GM18951 (cell line): ENCODE results near the gene ATXN1.
"Not testable (repeated sequence)": the region's sequence is repeated elsewhere in the genome, so short reads cannot be mapped to it uniquely, and the experiment has no call there.

Experiments
- POLR2A ChIP-seq: IDR thresholded peaks from 4 replicates; pipeline ENCODE4 v1.6.1; 2011; ENCODE audit warnings: mild to moderate bottlenecking; ENCODE audit not compliant: insufficient read length, insufficient read depth; ENCODE audit errors: extremely low read depth
- in situ Hi-C: fragments of 300-500 bp; cut with MboI; formaldehyde crosslinking; loops from one replicate; pipeline ENCODE4 v1.12.0; 2022; ENCODE audit warnings: low sequenced_read_pairs, mixed read lengths, inconsistent platforms; ENCODE audit not compliant: unreplicated experiment

ATXN1 gene

GRCh38 chr6:16799279-16800193 is 38.3 kb upstream of the ATXN1 start:
- no peak for TF ChIP-seq POLR2A
- in situ Hi-C loops: no loop called here

GRCh38 chr6:16793828-16794412 is 32.7 kb upstream of the ATXN1 start:
- in situ Hi-C loops: no loop called here
- TF ChIP-seq POLR2A: no peak

DNA sequence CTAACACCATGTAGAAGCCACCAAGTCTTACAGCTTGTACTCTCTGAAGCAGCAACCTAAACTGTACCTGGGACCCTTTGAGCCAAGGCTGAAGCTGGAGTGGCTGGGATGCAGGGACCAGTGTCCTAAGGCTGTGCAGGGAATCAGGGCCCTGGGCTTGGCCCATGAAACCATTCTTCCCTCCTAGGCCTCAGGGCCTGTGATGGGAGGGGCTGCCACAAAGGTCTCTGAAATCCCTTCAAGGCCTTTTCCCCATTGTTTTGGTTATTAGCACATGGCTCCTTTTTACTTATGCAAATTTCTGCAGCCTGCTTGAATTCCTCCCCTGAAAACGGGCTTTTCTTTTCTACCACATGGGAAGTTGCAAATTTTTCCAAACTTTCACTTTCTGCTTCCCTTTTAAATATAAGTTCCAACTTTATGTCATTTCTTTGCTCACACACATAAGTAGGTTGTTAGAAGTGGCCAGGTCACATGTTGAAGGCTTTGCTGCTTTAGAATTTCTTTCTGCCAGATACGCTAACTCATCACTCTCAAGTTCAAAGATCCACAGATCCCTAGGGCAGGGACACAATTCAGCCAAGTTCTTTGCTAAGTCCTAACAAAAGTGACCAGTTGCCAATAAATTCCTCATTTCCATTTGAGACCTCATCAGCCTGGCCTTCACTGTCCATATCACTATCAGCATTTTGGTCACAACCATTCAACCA is 28.2 kb upstream of the ATXN1 start:
- in situ Hi-C loops: no loop called here
- no peak for TF ChIP-seq POLR2A

DNA sequence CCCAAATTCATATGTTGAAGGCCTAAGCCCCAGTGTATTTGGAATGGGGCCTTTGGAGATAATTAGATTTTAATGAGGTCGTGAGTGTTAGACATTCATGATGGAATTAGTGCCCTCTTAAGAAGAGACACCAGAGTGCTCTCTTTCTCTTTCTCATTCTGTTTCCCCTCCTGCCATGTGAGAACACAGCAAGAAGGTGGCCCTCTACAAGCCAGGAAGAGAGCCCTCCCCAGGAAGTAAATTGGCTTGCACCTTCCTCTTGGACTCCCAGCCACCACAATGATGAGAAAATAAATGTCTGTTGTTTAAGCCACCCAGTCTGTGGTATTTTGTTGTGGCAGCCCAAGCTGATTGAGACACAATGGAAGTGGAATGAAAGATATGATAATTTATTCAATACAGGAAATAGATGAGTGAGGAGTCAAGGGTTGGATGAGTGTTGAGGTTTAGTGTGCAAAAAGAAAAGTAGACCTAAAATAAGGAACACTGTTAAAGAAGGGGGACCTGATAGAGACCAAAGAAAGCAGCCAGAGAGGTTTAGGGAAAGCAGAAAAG is 25.9 kb upstream of the ATXN1 start:
- no peak for TF ChIP-seq POLR2A
- in situ Hi-C loops: no loop called here

- TF ChIP-seq POLR2A: no peak
- in situ Hi-C loops: no loop called here
These were observed 24.2 kb upstream of the ATXN1 start for GRCh38 chr6:16785496-16785895.

GRCh38 chr6:16784957-16785356 is 23.7 kb upstream of the ATXN1 start:
- in situ Hi-C loops: not testable (repeated sequence)

- in situ Hi-C loops: no loop called here
- no peak for TF ChIP-seq POLR2A
These were observed 22.8 kb upstream of the ATXN1 start for GRCh38 chr6:16783952-16784565.

DNA sequence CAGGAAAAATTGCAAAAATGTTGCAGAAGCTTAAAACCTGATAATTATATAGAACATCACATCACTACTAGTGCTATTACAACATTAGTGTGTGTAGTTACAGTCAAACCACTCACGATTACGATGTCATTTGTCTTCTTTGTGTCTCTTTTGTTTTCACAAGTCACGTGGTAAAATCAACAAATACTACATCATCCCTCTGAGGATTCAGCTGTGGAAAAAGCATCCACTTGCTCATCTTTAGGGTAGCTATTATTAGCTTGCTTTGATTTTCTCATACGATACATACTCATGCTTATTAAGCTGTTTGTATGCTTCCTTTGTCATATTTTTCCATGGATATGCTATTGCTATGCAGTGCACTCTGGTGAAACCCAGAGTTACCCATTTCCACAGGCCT is 22.2 kb upstream of the ATXN1 start:
- TF ChIP-seq POLR2A: no peak
- in situ Hi-C loops: no loop called here

GRCh38 chr6:16782278-16782677 is 21.0 kb upstream of the ATXN1 start:
- in situ Hi-C loops: no loop called here
- TF ChIP-seq POLR2A: no peak

- in situ Hi-C loops: no loop called here
- no peak for TF ChIP-seq POLR2A
These were observed 20.3 kb upstream of the ATXN1 start for GRCh38 chr6:16781348-16782169.

GRCh38 chr6:16778521-16778920 is 17.3 kb upstream of the ATXN1 start:
- in situ Hi-C loops: loop anchor here (10.0 kb wide), 1 partner anchor 306 kb away; no protein-coding TSS in a partner anchor
- no peak for TF ChIP-seq POLR2A

DNA sequence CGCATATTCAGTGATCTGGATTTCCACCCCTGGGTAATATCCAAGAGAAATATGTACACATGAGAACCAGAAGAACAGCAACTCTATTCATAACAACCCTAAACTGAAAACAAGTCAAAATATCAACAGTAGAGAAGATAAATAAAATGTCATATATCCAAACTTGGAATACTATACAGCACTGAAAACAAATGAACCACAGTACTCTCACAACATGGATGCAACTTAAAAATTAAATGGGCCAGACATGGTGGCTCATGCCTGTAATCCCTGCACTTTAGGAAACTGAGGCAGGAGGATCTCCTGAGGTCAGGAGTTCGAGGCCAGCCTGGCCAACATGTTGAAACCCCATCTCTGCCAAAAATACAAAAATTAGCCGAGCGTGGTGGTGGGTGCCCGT is 16.5 kb upstream of the ATXN1 start:
- TF ChIP-seq POLR2A: no peak
- in situ Hi-C loops: loop anchor here (10.0 kb wide), 1 partner anchor 307 kb away; no protein-coding TSS in a partner anchor
